Lung microvascular endothelial cell (primary cell): Measurements from ENCODE around the gene ZNF273. TPM values are rescaled to one million over a fixed set of nuclear protein-coding genes. Genes with fewer than 3 reads are reported as not detected.

Source experiments
- DNase-seq, 2 donors: peaks; one replicate each; pipeline versions ENCODE4 v3.0.0 to v3.0.0-alpha.2; 2010; ENCODE audit warnings: low read depth in 2 of 2
- total RNA-seq: library from RNA; depleted of rRNA; stranded (reverse); fragments of >200 nt; gene quantifications from 2 replicates; pipeline ENCODE4 v1.2.1, GENCODE V29; 2014

The ZNF273 gene
- total RNA-seq, 1 donor from 2014 or later = 13.7 TPM

- peak in 1 of 2 donors; percentile 63 for DNase-seq
Observed at GRCh38 chr7:64876792-64877713, 26.0 kb upstream of the ZNF273 start.

- peak in 1 of 2 donors; percentile 28 for DNase-seq
Observed at GRCh38 chr7:64877714-64878610, 25.1 kb upstream of the ZNF273 start.

- peak; percentile 73 to 92 for DNase-seq
Observed at GRCh38 chr7:64878684-64879083, 24.4 kb upstream of the ZNF273 start.

- DNase-seq = no peak
Observed at GRCh38 chr7:64879086-64879730, 23.9 kb upstream of the ZNF273 start.

GRCh38 chr7:64879800-64880199, 23.3 kb upstream of the ZNF273 start:
- no peak for DNase-seq

GRCh38 chr7:64880322-64881297, 22.5 kb upstream of the ZNF273 start:
- no peak for DNase-seq

- DNase-seq = no peak
Observed at GRCh38 chr7:64881461-64882287, 21.4 kb upstream of the ZNF273 start.

GRCh38 chr7:64882341-64883112, 20.5 kb upstream of the ZNF273 start:
- peak; percentile 50 to 77 for DNase-seq

GRCh38 chr7:64883113-64883905, 19.8 kb upstream of the ZNF273 start:
- DNase-seq = peak in 1 of 2 donors; percentile 51

- no peak for DNase-seq
Observed at GRCh38 chr7:64884085-64884912, 18.8 kb upstream of the ZNF273 start.

GRCh38 chr7:64884913-64885370, 18.1 kb upstream of the ZNF273 start:
- DNase-seq = no peak

GRCh38 chr7:64885520-64886240, 17.4 kb upstream of the ZNF273 start:
- no peak for DNase-seq

- no peak for DNase-seq
Observed at GRCh38 chr7:64886956-64887545, 16.0 kb upstream of the ZNF273 start.

GRCh38 chr7:64887756-64888508, 15.1 kb upstream of the ZNF273 start:
- no peak for DNase-seq

- DNase-seq = no peak
Observed at GRCh38 chr7:64888561-64888900, 14.5 kb upstream of the ZNF273 start.
